ENCODE measurements around the gene MAP2K7.
A peak's percentile ranks its signal among the peaks of the same experiment; 100 is the strongest.

The MAP2K7 gene

GRCh38 chr19:7867092-7867844, 36.4 kb upstream of the MAP2K7 start:
- DNase-seq, result no peak

DNA sequence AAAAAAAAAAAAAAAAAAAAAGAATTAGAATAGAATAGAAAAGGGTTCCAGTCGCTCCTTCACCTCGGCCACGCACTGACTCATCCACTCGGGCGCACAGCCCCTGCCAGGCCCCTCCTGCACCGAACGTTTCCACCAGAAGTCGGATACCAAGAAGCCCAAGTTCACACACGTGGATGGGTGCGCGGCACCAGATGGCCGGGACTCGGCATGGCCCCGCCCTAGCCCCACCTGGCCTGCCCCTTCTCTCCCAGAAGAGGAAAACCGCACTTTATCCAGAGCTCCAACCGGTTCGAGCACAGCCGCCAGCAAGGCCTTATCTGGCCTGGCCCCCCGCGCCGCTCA, 35.4 kb upstream of the MAP2K7 start:
- no peak for DNase-seq

DNA sequence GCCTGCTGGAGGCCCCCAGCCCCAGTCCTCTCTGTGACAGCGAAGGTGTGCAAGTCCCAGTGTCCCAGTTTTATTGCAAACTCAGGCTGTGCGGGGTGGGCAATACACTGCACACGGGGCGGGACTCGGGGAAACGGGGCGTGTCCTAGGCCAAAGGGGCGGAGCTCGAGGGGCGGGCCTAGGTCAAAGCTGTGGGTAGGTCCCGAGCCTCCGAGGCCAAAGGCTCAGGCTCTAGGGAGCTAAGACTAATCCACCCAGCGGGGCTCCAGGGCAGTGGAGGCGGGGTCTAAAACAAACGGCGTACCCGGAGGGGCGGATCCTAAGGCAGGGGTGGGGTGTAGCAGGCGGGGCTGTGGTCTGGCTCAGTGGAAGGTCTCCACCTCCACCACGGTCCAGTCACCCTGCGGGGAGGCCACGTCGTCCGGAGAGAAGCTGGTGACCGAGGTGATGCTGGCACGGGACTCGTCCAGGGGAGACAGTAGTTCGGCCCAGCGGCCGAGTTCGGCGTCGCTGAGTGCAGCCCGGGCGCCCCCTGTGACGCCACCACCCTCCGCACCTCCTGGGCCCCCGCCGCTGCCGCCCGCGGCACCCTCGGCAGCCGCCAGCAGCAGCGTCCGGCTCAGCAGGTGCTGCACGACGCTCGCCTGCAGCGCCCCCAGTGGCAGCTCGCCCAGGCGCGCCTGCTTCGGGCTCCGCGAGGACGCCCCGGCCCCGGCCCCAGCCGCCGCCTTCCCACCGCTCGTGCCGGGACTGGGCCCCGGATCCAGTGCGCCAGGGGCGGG, 34.8 kb upstream of the MAP2K7 start:
- no peak for DNase-seq

DNA sequence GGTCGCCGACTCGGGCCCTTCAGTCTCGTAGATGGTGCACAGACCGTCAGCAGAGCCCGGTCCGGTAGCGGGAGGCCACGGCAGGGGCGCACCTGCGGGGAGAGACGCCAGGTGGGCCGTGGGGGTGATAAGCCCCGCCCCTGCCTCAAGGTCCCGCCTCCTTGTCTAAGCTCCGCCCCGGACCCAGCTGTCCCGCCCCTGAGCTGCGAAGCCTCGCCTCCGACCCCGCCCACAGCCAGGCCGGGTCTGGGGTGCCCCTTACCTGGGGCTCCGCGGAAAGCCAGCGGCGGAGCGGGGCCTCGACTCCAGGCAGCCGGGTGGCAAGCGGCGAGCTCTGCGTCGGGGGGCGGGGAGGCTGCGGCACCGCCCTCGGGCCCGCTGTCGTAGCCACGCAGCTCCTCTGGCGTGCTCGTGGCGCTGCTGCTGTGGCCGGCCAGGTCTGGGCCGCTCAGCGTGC, 34.2 kb upstream of the MAP2K7 start:
- no peak for DNase-seq

GRCh38 chr19:7869910-7870511, 33.7 kb upstream of the MAP2K7 start:
- DNase-seq, result no peak

GRCh38 chr19:7870571-7871436, 32.9 kb upstream of the MAP2K7 start:
- DNase-seq, result no peak

DNA sequence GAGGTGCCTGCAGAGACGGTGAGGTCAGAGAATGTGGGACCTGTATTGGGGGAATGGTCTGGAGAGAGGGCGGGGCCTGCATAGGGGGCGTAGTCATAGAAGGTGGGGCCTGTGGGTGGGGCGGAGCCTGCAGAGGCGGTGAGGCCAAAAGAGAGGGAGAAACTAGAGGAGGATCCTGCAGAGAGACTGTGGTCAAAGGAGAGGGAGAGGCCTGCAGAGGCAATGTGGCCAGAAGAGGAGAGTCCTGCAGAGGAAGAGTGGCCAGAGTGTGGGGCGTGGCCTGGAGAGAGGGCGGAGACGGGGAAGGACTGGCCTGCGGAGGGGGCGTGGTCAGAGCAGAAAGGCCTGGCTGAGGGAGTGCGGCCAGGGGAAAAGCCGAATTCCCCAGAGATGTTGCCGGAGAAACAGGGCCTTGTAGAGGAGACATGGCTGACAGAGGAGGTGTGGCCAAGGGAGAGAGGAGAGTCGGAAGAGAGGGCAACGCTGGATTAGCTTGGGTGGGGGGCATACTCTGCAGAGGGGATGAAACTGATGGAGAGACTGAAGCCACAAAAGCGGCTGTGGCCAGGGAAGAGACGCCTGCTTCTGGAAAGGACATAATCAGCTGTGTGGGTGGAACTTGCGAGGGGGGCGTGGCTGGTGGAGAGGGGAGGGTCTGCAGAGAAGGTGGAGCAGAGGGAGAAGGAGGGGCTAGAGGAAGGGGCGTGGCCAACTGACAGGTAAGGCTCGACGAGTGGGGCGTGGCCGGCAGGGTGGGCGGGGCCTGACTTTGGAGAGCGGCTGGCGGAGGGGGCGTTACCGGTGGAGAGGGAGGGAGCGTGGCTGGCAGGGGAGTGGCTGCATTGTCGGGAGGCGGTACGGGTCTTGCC, 32.0 kb upstream of the MAP2K7 start:
- DNase-seq, result no peak

DNA sequence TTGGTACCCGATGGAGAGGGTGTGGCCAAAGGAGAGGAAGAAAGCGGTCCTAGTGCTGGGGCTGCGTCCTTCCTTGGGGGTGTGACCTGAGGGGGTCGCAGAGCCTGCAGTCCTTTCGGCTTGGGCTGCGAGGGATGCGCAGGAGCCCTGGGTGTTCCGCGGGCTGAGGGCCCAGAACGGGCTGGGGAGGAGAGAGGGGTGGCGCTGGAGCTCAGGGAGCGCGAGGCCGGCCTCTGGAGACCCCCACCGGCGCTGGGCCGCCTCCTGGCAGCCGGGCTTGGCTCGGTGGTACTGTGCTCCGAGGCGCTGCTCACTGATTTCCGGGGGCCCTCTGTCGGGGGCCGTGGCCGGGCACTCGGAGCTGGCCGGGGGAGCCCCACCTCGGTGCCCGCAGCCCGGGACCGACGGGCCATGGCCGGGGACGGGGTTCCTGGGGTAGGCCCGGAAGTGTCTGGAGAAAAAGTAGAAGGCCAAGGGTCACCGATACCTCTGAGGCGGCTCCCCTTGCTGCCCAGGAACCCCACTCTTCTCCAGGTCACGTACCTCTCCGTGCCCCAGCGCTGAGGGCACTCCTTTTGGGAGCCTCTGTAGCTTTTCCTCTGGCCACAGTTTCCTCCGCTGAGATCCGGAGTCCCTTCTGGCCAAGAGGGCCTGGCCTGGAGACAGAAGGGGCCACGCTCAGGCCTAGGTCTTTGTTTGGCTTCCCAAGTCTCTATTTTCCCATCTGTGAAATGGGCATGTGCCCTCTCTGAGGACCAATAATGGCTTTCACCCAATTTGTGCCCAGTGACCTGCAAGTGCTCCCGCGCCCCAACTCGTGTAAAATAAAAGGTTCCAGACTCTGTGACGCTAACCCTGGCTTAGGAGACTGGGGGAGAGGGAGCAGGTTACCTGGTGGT, 31.1 kb upstream of the MAP2K7 start:
- no peak for DNase-seq

- no peak for DNase-seq
Measured at GRCh38 chr19:7873304-7874075, 30.2 kb upstream of the MAP2K7 start.

GRCh38 chr19:7874076-7874896, 29.4 kb upstream of the MAP2K7 start, which contains the start of gene PRR36:
TSS of gene PRR36 (minus strand) at chr19:7874390. CDS start at chr19:7873689, 701 bp downstream.
- peak; percentile 57 for DNase-seq

GRCh38 chr19:7874897-7875273, 28.8 kb upstream of the MAP2K7 start:
- DNase-seq, result no peak

DNA sequence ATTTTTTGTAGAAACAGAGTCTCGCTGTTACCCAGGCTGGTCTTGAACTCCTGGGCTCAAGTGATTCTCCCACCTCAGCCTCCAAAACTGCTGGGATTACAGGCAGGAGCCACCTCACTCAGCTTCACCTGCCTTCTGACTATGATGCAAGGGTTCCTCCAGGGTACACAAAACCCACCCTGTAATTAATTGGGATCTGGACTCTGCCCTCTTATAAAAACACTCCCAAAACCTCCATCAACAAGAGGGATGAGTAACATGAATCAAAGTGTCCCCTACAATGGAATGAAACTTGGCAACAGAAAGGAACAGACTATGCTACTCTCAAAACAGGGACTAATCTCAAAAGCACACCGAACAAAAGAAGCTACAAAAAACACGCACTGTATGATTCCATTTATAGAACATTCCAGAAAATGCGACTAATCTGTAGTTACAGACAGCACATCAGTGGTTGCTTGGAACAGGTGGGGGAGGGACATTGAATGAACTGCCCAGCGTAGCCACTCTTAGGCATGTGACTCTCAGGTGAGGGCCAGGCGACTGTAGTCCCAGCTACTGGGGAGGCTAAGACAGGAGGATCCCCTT, 26.3 kb upstream of the MAP2K7 start:
- DNase-seq, result no peak

DNA sequence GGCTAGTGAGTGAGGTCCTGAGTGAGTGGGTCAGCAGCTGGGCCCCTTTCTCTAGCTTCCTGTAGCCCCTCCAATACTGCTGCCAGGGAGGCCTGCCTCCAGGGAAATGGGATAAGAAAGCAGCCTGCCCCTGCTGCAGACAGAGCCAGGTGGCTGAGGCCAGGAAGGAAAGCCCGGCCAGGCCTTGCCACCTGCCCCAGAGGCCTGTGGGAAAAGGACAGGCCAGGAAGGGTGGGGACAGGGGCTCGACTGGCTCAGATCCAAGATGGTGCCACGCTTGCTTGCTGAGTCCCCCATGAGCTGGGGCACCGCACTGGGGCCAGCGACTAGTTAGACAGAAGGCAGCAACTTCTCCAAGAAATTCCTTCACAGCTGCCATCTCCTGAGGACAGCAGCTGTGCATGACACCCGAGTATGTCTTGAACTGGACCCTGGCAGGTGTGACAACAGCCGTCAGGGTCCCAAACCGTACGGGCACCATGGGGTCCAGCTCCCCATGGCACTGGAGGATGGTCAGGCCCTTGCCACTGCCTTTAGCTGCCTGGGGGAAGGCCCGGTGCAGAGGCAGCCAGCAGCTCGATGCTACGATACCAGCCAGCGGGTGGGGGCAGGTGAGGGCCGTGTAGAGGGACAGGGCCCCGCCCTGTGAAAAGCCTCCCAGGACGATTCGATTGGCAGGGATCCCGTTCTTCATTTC, 24.4 kb upstream of the MAP2K7 start:
- DNase-seq, result no peak

DNA sequence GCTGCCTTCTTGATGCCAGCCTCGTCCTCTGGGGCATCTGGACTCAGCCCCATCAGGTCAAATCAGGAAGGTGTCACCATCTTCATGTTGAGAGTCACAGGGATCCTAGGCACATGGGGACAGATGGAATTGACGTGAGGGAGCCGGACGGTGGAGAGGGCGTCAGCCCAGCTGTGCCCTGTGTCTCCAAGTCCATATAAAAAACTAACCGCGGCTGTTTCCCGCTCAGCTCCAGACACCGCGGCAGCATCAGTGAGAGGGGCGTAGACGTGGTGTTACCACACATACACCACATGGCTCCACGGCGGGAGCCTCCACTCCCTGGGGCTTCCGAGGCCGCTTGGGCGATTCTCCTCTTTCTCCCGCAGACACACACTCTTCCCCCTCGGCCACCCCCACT, 23.8 kb upstream of the MAP2K7 start:
- DNase-seq, result no peak

DNA sequence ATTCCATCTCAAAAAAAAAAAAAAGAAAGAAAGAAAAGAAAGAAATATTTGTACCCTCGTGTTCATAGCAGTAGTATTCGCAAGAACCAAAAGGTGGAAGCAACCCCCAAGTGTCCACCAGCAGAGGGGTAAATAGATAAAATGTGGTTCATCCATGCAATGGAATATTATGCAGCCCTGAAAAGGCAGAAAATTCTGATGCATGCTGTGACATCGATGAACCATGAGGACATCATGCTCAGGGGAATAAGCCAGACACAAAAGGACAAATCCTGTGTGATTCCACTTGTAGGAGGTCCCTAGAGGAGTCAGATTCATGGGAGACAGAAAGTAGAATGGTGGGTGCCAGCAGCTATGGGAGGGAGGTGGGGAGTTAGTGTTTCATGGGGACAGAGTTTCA, 21.8 kb upstream of the MAP2K7 start:
- no peak for DNase-seq

DNA sequence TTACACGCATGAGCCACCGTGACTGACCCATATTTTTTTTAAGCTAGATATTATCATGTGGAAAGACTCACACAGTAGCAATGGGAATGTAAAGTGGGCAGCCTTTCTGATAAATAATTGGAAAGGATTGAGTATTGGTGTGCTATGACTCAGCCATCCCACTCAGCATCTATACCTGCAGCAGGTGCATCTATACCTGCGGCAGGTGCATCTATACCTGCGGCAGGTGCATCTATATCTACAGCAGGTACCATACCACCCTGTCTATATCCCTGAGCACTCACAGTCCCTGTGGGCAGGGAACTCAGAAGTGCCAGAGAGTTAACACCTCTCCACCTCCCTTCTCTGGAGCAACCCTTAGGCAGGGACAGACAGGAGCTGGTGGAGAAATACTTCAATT, 20.6 kb upstream of the MAP2K7 start:
- no peak for DNase-seq

- DNase-seq, result no peak
Measured at GRCh38 chr19:7883796-7884570, 19.7 kb upstream of the MAP2K7 start.

Measured in NCI-H446 treated with DMSO at 0.1 percent for 48 hours (cell line).